ENCODE data around the gene RNF145.

GRCh38 chr5:159156426-159157238, 52.7 kb downstream of the RNF145 start:
- TF ChIP-seq, protein P1, sequence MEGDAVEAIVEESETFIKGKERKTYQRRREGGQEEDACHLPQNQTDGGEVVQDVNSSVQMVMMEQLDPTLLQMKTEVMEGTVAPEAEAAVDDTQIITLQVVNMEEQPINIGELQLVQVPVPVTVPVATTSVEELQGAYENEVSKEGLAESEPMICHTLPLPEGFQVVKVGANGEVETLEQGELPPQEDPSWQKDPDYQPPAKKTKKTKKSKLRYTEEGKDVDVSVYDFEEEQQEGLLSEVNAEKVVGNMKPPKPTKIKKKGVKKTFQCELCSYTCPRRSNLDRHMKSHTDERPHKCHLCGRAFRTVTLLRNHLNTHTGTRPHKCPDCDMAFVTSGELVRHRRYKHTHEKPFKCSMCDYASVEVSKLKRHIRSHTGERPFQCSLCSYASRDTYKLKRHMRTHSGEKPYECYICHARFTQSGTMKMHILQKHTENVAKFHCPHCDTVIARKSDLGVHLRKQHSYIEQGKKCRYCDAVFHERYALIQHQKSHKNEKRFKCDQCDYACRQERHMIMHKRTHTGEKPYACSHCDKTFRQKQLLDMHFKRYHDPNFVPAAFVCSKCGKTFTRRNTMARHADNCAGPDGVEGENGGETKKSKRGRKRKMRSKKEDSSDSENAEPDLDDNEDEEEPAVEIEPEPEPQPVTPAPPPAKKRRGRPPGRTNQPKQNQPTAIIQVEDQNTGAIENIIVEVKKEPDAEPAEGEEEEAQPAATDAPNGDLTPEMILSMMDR (IDR thresholded peaks at IDR 0.05; ENCODE audit: low read length): peak; percentile 86
- no peak for TF ChIP-seq EZH2phosphoT487 (IDR thresholded peaks at IDR 0.05; ENCODE audit: low read length)

Data from MM.1S (cell line).